Dendritic cell treated with granulocyte-macrophage colony-stimulating factor and Interleukin-4, amounts not matched to agents 40 ng/mL and 50 ng/mL, for 4 days (primary cell): Measurements from ENCODE around the gene SBSN.
"Not testable (repeated sequence)": the region's sequence is repeated elsewhere in the genome, so short reads cannot be mapped to it uniquely, and the experiment has no call there.

Experiments
- H3K27ac Mint-ChIP-seq: one replicate; pipeline ENCODE4 v1.8.0; 2022; ENCODE audit warnings: mild to moderate bottlenecking, mixed read lengths
- H3K27me3 Mint-ChIP-seq: one replicate; pipeline ENCODE4 v1.8.0; 2022; ENCODE audit warnings: mild to moderate bottlenecking, mixed read lengths
- H3K36me3 Mint-ChIP-seq: one replicate; pipeline ENCODE4 v1.8.0; 2022; ENCODE audit warnings: low read depth, mixed read lengths
- H3K4me1 Mint-ChIP-seq: one replicate; pipeline ENCODE4 v1.8.0; 2022; ENCODE audit warnings: low read depth, mixed read lengths
- H3K4me3 Mint-ChIP-seq: one replicate; pipeline ENCODE4 v1.8.0; 2022; ENCODE audit warnings: mild to moderate bottlenecking, moderate library complexity, mixed read lengths
- H3K9me3 Mint-ChIP-seq: one replicate; pipeline ENCODE4 v1.8.0; 2022; ENCODE audit warnings: mixed read lengths
- intact Hi-C: fragments of 100-400 bp; cut with micrococcal nuclease; formaldehyde crosslinking; loops from one replicate; pipeline ENCODE4 v1.15.0; 2022

The SBSN gene

GRCh38 chr19:35495107-35496064 is 32.7 kb downstream of the SBSN start:
- Mint-ChIP-seq H3K9me3 (no peaks in the 10 kb centered on the region), H3K27ac (no peak overlapping the region), H3K27me3 (peaks cover 46% of the 10 kb centered on the region), H3K36me3 (no peaks in the 10 kb centered on the region), H3K4me3 (no peak overlapping the region), H3K4me1 (peaks cover 8% of the 10 kb centered on the region)
- intact Hi-C loops, result loop anchor here (1.0 kb wide), 1 partner anchor 226 kb away; no protein-coding TSS in a partner anchor

DNA sequence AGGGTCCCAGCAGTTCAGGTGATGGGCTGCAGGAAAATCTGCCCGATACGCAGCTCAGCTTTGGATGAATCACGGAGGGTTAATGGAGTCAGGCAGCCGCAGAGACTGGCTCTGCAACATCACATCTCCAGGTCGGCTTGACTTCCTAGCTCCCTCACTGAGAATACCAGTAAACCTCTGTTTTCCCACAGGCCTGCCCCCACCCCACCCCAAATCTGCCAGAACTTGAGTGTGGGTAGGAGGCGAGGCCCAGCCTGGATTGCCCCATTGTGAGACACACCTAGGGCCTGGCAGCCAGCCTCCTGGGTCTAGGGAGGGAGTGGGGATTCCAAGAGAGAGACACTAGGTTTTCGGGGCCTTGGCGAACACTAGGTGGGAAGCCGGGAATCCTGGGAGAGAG is 34.1 kb downstream of the SBSN start:
- peaks cover 8% of the 10 kb centered on the region for H3K4me1 Mint-ChIP-seq
- no peaks in the 10 kb centered on the region for H3K36me3 Mint-ChIP-seq
- H3K27me3 Mint-ChIP-seq, result peaks cover 54% of the 10 kb centered on the region
- H3K4me3 Mint-ChIP-seq, result no peak overlapping the region
- intact Hi-C loops, result no loop called here
- no peaks in the 10 kb centered on the region for H3K9me3 Mint-ChIP-seq
- no peak overlapping the region for H3K27ac Mint-ChIP-seq

DNA sequence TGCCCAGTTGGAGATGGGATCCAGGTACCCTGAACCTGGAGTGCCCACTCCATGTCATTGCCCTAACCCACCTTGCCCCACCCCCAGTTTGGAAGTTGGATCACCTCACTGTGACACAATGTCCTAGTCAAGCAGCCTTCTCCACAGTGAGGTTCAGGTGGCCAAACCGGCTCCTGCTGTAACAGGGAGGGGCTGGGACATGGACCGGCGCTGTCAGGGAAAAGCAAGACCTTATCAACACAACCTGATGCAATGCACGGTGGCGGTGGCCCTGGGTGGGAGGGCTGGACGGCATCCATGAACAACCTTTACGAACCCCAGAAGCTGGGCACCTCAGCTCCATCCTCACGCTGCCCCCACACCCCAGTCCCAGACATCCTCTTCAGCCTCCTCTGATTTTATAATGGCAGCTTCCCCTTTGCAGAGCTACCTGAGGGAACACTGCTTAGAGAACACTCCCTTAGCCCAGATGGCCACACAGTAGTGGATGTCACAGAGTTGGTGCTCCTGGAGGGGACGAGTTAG is 36.2 kb downstream of the SBSN start:
- H3K36me3 Mint-ChIP-seq, result no peaks in the 10 kb centered on the region
- no peak overlapping the region for H3K27ac Mint-ChIP-seq
- H3K9me3 Mint-ChIP-seq, result no peaks in the 10 kb centered on the region
- H3K4me3 Mint-ChIP-seq, result no peak overlapping the region
- intact Hi-C loops, result no loop called here
- peaks cover 64% of the 10 kb centered on the region for H3K27me3 Mint-ChIP-seq
- H3K4me1 Mint-ChIP-seq, result peaks cover 8% of the 10 kb centered on the region

DNA sequence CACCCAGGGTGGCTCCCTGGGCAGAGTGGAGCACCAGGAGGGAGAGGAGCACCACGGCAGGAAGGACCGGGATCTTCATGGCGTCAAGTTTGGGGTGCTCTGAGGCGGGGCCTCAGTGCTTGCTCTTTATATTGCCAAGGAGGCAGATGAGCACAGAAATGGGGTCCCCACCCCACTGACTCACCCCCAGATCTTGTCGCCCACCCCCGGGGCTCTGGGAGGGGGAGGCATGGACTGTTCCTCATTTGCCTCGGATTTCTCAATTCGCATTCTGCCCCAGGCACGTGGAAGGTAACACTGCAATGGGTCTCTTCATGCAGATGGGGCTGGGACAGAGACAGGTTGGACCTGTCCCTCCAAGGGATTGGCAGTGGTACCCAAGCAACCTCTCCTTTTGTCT is 37.7 kb downstream of the SBSN start, which contains the start of gene KRTDAP:
KRTDAP (minus strand) TSS at position 101 of the 400 bp plus-strand sequence; CDS start at position 79, 22 bp downstream.
- H3K4me1 Mint-ChIP-seq, result peaks cover 7% of the 10 kb centered on the region
- H3K27me3 Mint-ChIP-seq, result peaks cover 69% of the 10 kb centered on the region
- H3K36me3 Mint-ChIP-seq, result no peaks in the 10 kb centered on the region
- intact Hi-C loops, result no loop called here
- H3K9me3 Mint-ChIP-seq, result no peaks in the 10 kb centered on the region
- no peak within 1 kb of the TSS for H3K27ac Mint-ChIP-seq
- H3K4me3 Mint-ChIP-seq, result no peak within 1 kb of the TSS

DNA sequence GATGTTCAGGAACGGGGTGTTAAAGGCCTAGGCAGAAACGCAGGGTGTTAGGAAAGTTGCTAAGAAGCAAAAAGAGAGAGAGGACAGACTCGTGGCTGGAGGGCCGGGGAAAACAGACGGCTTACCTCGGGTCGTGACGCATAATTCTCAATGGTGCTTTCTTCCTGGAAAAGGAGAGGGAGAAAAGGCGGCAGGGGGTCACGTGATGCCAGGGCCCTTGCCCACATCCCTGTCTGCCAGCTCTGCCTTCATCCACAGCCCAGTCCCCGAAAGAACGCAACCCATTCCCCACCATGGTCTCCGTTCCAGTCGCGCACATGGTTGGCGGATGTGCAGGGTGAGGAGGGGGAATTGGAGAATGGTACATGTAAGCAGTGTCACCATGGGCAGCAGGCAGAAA is 39.4 kb downstream of the SBSN start:
- no peaks in the 10 kb centered on the region for H3K4me1 Mint-ChIP-seq
- no peaks in the 10 kb centered on the region for H3K36me3 Mint-ChIP-seq
- H3K27me3 Mint-ChIP-seq, result peaks cover 65% of the 10 kb centered on the region
- no peak overlapping the region for H3K4me3 Mint-ChIP-seq
- H3K9me3 Mint-ChIP-seq, result no peaks in the 10 kb centered on the region
- intact Hi-C loops, result no loop called here
- no peak overlapping the region for H3K27ac Mint-ChIP-seq

GRCh38 chr19:35487656-35488182 is 40.4 kb downstream of the SBSN start:
- intact Hi-C loops, result no loop called here

GRCh38 chr19:35486268-35486708 is 41.8 kb downstream of the SBSN start:
- intact Hi-C loops, result no loop called here

More at GRCh38 chr19:35487656-35488182, 40.4 kb downstream of the SBSN start:
- Mint-ChIP-seq H3K4me3 (no peak overlapping the region), H3K4me1 (no peaks in the 10 kb centered on the region), H3K36me3 (no peaks in the 10 kb centered on the region), H3K27ac (no peak overlapping the region), H3K27me3 (peaks cover 61% of the 10 kb centered on the region), H3K9me3 (no peaks in the 10 kb centered on the region)

DNA sequence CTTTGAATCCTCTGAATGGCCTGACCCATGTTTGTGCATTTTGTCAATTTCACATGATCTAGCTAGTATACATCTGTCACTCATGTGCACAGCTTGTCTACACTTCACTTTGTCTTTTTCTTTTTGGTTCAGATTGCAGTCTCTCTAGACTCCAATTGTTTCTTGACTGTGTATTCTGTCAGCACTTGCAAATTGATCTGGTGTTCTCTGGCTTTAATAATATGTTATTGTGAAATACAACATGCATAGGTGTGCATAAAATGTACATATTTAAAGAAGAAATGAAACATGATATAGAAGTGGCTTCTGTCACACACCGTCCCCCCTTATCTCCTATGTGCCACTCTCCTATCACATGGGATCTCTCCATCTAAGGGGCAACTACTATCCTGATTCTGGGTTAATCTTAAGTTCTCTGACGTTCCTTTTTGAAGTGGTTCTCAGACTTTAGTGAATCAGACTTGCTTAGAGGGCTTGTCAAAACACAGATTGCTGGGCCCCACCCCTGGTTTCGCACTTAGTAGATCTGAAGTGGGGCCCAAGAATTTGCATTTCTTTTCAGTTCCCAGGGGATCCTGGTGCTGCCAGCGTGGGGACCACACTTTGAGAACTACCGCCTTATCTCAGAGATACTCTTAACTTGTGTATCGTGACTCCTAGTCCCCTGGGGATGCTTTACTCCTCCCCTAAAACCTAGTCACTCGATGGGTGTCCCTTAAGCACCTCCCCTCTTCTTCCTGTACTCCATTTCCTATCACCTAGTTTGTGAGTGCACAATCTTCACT is 43.7 kb downstream of the SBSN start:
- no peaks in the 10 kb centered on the region for H3K36me3 Mint-ChIP-seq
- H3K4me3 Mint-ChIP-seq, result no peak overlapping the region
- H3K27me3 Mint-ChIP-seq, result peaks cover 47% of the 10 kb centered on the region
- no peak overlapping the region for H3K27ac Mint-ChIP-seq
- intact Hi-C loops, result no loop called here
- no peaks in the 10 kb centered on the region for H3K9me3 Mint-ChIP-seq
- no peaks in the 10 kb centered on the region for H3K4me1 Mint-ChIP-seq

More at GRCh38 chr19:35486268-35486708, 41.8 kb downstream of the SBSN start:
- no peaks in the 10 kb centered on the region for H3K4me1 Mint-ChIP-seq
- H3K36me3 Mint-ChIP-seq, result no peaks in the 10 kb centered on the region
- H3K9me3 Mint-ChIP-seq, result no peaks in the 10 kb centered on the region
- H3K27ac Mint-ChIP-seq, result no peak overlapping the region
- peaks cover 59% of the 10 kb centered on the region for H3K27me3 Mint-ChIP-seq
- no peak overlapping the region for H3K4me3 Mint-ChIP-seq

- peaks cover 38% of the 10 kb centered on the region for H3K27me3 Mint-ChIP-seq
- H3K9me3 Mint-ChIP-seq, result no peaks in the 10 kb centered on the region
- no peak overlapping the region for H3K27ac Mint-ChIP-seq
- intact Hi-C loops, result no loop called here
- H3K36me3 Mint-ChIP-seq, result no peaks in the 10 kb centered on the region
- no peak overlapping the region for H3K4me3 Mint-ChIP-seq
- no peaks in the 10 kb centered on the region for H3K4me1 Mint-ChIP-seq
These were observed 45.0 kb downstream of the SBSN start for GRCh38 chr19:35483089-35483488.

DNA sequence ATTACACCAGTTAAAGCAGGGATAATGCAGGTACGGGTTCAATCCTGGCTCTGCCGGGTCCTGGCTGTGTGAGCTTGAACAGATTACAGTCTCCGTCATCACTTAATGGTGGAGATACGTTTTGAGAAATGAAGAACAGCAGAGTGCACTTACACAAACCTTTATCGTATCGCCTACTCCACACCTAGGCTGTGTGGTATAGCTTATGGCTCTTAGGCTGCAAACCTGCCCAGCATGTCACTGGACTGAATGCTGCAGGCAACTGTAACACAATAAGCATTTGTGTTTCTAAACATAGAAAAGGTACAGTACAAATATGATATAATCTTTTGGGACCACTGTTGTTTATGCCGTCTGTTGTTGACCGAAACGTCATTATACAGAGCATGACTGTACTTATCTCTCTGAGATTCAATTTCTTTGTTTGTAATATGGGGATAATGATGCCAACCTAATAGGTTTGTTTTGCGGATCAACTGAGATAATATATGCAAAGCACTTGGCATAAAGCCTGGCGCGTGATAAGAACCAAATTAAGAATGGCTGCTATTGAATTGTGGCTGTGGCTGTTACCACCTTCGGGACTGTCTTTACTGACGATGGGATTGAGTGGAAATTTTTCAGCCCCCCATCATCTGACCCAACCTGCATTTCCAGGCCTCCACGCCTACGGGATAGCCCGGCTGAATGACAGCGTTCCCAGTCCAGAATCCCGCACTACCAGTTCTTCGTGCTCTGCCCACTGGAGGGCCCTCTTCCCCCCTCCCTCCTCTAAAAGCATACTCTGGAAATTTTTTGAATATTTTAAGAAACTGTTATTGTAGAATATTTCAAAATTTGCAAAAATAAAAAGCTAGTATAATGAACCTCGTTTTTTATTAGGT is 49.1 kb downstream of the SBSN start:
- Mint-ChIP-seq H3K36me3 (no peaks in the 10 kb centered on the region), H3K9me3 (no peaks in the 10 kb centered on the region), H3K4me1 (no peaks in the 10 kb centered on the region), H3K27me3 (peaks cover 34% of the 10 kb centered on the region), H3K4me3 (no peak overlapping the region), H3K27ac (no peak overlapping the region)
- intact Hi-C loops, result no loop called here

DNA sequence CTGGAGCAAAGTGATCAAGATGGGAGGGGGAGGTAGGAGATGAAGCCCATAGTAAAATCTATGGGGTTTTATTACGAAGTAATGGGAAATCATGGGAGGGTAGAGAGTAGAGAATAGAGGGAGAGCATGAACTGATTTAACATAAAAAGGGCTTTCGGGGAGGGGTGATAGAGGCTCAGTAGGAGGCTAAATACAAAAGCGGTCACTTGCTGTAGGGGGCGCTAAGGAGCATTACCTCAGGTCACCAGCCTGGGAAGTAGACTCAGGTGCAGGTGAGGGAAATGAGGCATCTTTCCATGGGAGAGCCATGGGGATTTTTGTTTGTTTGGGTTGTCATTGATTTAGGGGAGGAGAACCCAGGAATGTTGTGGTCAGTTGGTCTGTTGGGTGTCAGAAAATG is 52.0 kb downstream of the SBSN start:
- no peak overlapping the region for H3K27ac Mint-ChIP-seq
- intact Hi-C loops, result no loop called here
- no peaks in the 10 kb centered on the region for H3K9me3 Mint-ChIP-seq
- no peaks in the 10 kb centered on the region for H3K36me3 Mint-ChIP-seq
- H3K4me3 Mint-ChIP-seq, result no peak overlapping the region
- peaks cover 28% of the 10 kb centered on the region for H3K27me3 Mint-ChIP-seq
- no peaks in the 10 kb centered on the region for H3K4me1 Mint-ChIP-seq

GRCh38 chr19:35474594-35474993 is 53.5 kb downstream of the SBSN start:
- H3K4me1 Mint-ChIP-seq, intact Hi-C loops: not testable (repeated sequence)

DNA sequence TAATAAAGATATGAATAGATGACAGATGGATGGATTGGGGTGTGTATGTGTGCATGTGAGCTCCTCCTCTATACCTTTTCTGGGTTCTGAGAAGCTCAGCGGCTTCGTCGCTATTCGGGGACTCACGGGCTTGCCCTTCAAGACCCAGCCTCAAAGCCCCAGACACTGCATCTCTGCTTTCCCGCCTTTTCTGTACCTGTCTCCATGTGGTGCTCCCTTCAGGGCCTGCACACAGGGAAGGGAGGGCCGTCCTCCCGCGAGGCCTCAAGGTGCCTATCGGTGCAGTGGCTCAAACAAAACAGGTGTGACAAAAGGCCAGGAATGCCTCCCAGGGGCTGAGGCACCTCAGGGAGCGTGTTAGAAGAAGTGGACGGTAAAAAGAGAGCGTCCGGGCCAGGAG is 54.0 kb downstream of the SBSN start:
- Mint-ChIP-seq H3K27me3 (peaks cover 25% of the 10 kb centered on the region), H3K9me3 (no peaks in the 10 kb centered on the region), H3K4me1 (peaks cover 9% of the 10 kb centered on the region), H3K4me3 (no peak overlapping the region), H3K36me3 (no peaks in the 10 kb centered on the region), H3K27ac (no peak overlapping the region)
- intact Hi-C loops, result no loop called here

More at GRCh38 chr19:35474594-35474993, 53.5 kb downstream of the SBSN start:
- H3K27ac Mint-ChIP-seq, H3K36me3 Mint-ChIP-seq, H3K4me3 Mint-ChIP-seq, H3K9me3 Mint-ChIP-seq: not testable (repeated sequence)
- H3K27me3 Mint-ChIP-seq, result peaks cover 25% of the 10 kb centered on the region
